ENCODE results near the gene SIL1.

DNA sequence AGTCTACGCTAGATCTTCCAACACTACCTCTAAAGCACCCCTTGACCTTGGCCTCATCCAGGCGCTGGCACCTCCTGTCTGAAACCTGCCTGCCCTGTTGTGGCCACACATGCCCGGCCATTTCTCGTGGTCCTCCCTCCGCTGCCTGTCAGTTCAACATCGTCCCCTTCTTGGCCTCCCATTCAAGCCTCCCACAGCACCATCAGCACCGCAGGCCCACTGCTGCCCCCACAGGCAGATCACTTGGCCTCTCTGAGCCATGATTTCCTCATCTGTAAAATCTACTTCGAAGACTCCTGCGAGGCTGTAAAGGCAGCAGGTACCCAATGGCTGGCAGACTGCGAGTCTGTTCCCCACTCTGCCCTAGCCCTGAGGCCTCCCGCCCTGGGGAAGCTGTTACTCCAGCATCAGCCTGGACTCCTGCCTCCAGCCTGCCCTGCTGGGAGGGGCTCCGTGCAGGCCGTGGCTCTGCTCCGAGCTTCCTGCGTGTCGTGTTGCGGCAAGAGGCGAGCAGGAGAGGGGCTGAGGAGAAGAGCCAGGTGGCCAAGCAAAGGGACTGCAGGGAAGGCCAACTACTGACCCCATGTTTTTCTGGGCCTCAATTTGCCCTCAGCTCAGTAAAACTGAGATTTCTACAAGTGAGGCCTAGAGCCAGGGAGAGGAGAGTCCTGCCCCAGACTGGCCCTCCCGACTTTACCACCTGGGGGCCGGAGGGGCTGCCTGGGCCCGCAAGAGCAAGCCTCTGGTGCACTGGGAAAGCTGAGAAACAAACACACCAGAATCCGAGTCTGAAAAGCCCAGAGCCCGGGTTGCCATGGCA, 252.5 kb downstream of the SIL1 start:
- TF ChIP-seq, protein P1, sequence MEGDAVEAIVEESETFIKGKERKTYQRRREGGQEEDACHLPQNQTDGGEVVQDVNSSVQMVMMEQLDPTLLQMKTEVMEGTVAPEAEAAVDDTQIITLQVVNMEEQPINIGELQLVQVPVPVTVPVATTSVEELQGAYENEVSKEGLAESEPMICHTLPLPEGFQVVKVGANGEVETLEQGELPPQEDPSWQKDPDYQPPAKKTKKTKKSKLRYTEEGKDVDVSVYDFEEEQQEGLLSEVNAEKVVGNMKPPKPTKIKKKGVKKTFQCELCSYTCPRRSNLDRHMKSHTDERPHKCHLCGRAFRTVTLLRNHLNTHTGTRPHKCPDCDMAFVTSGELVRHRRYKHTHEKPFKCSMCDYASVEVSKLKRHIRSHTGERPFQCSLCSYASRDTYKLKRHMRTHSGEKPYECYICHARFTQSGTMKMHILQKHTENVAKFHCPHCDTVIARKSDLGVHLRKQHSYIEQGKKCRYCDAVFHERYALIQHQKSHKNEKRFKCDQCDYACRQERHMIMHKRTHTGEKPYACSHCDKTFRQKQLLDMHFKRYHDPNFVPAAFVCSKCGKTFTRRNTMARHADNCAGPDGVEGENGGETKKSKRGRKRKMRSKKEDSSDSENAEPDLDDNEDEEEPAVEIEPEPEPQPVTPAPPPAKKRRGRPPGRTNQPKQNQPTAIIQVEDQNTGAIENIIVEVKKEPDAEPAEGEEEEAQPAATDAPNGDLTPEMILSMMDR (IDR thresholded peaks at IDR 0.05): no peak
- no peak for TF ChIP-seq POLR2AphosphoS5 (IDR thresholded peaks at IDR 0.05)

Measured in esophagus muscularis mucosa (tissue), 3 donors.